SK-N-MC (cell line): ENCODE results near the gene CDH3.
A peak's percentile ranks its signal among the peaks of the same experiment; 100 is the strongest.

Source experiments
- DNase-seq: peaks from one replicate; pipeline ENCODE4 v3.0.0-alpha.2; 2011; ENCODE audit warnings: low read depth, low spot score
- H3K27ac ChIP-seq: fragments of 200-600 bp; sonication (generic); 2 replicates; pipeline ENCODE4 v1.5.1; 2016; ENCODE audit warnings: mixed run types
- H3K36me3 ChIP-seq: fragments of 200-600 bp; sonication (generic); 2 replicates; pipeline ENCODE4 v1.6.1; 2017; ENCODE audit warnings: antibody characterized with exemption, low read length, mixed read lengths; ENCODE audit not compliant: insufficient read depth
- H3K4me3 ChIP-seq: fragments of 200-600 bp; sonication (generic); 2 replicates; pipeline ENCODE4 v1.5.1; 2016
- H3K9ac ChIP-seq: fragments of 200-600 bp; sonication (generic); 2 replicates; pipeline ENCODE4 v1.8.0; 2017; ENCODE audit warnings: mixed run types, mixed read lengths; ENCODE audit not compliant: insufficient read length
- H3K9me3 ChIP-seq: fragments of 200-600 bp; sonication (generic); 2 replicates; pipeline ENCODE4 v1.6.1; 2017; ENCODE audit warnings: low read depth, mild to moderate bottlenecking, antibody characterized with exemption, low read length, moderate library complexity, mixed read lengths
- EZH2 ChIP-seq: fragments of 200-600 bp; sonication (generic); IDR thresholded peaks from one replicate; pipeline ENCODE4 v1.6.1; 2017; ENCODE audit warnings: antibody characterized with exemption
- FOXP2 ChIP-seq: optimal IDR thresholded peaks from 2 replicates; pipeline ENCODE3; 2011; ENCODE audit warnings: mild to moderate bottlenecking, moderate library complexity; ENCODE audit not compliant: insufficient read depth; ENCODE audit errors: extremely low read length, control extremely low read depth
- POLR2AphosphoS5 ChIP-seq: IDR thresholded peaks from 2 replicates; pipeline ENCODE4 v1.6.1; 2012; ENCODE audit warnings: mild to moderate bottlenecking, low read depth, low read length, borderline replicate concordance

The CDH3 gene

GRCh38 chr16:68658974-68659360 is 13.9 kb downstream of the CDH3 start:
- no peak for TF ChIP-seq POLR2AphosphoS5
- TF ChIP-seq EZH2: no peak
- TF ChIP-seq FOXP2: no peak
- Histone ChIP-seq H3K4me3 (peak overlapping the region; percentile 58), H3K9ac (no peak overlapping the region), H3K36me3 (no peaks in the 10 kb centered on the region), H3K9me3 (no peaks in the 10 kb centered on the region), H3K27ac (peak overlapping the region; percentile 96)
- DNase-seq: no peak

GRCh38 chr16:68659412-68660358 is 14.6 kb downstream of the CDH3 start:
- DNase-seq: no peak
- peak overlapping the region; percentile 96 for H3K27ac ChIP-seq
- TF ChIP-seq FOXP2: no peak
- no peak for TF ChIP-seq EZH2
- no peak for TF ChIP-seq POLR2AphosphoS5
- H3K9ac ChIP-seq: no peak overlapping the region
- no peaks in the 10 kb centered on the region for H3K36me3 ChIP-seq
- H3K4me3 ChIP-seq: peak overlapping the region; percentile 58
- H3K9me3 ChIP-seq: no peaks in the 10 kb centered on the region

GRCh38 chr16:68660359-68660795 is 15.3 kb downstream of the CDH3 start:
- H3K9ac ChIP-seq: no peak overlapping the region
- TF ChIP-seq POLR2AphosphoS5 (no peak), EZH2 (no peak), FOXP2 (no peak)
- DNase-seq: no peak
- no peaks in the 10 kb centered on the region for H3K36me3 ChIP-seq
- peak overlapping the region; percentile 96 for H3K27ac ChIP-seq
- no peaks in the 10 kb centered on the region for H3K9me3 ChIP-seq
- H3K4me3 ChIP-seq: peak overlapping the region; percentile 58

GRCh38 chr16:68662035-68662434 is 16.9 kb downstream of the CDH3 start:
- no peaks in the 10 kb centered on the region for H3K36me3 ChIP-seq
- H3K9me3 ChIP-seq: no peaks in the 10 kb centered on the region
- H3K9ac ChIP-seq: no peak overlapping the region
- no peak for DNase-seq
- TF ChIP-seq POLR2AphosphoS5: no peak
- no peak for TF ChIP-seq EZH2
- TF ChIP-seq FOXP2: no peak
- H3K27ac ChIP-seq: no peak overlapping the region
- no peak overlapping the region for H3K4me3 ChIP-seq

- no peak for TF ChIP-seq EZH2
- no peak for TF ChIP-seq FOXP2
- no peak for TF ChIP-seq POLR2AphosphoS5
- Histone ChIP-seq H3K4me3 (no peak overlapping the region), H3K27ac (no peak overlapping the region), H3K9ac (no peak overlapping the region), H3K36me3 (no peaks in the 10 kb centered on the region), H3K9me3 (no peaks in the 10 kb centered on the region)
- DNase-seq: no peak
Measured at GRCh38 chr16:68664297-68664696, 19.2 kb downstream of the CDH3 start.

GRCh38 chr16:68665501-68665900 is 20.4 kb downstream of the CDH3 start:
- Histone ChIP-seq H3K4me3 (no peak overlapping the region), H3K27ac (no peak overlapping the region), H3K9me3 (no peaks in the 10 kb centered on the region), H3K9ac (no peak overlapping the region), H3K36me3 (no peaks in the 10 kb centered on the region)
- TF ChIP-seq EZH2 (no peak), FOXP2 (no peak), POLR2AphosphoS5 (no peak)
- no peak for DNase-seq

GRCh38 chr16:68668266-68668665 is 23.2 kb downstream of the CDH3 start:
- H3K4me3 ChIP-seq: no peak overlapping the region
- H3K36me3 ChIP-seq: no peaks in the 10 kb centered on the region
- TF ChIP-seq EZH2 (no peak), FOXP2 (no peak), POLR2AphosphoS5 (no peak)
- no peak overlapping the region for H3K9ac ChIP-seq
- no peak for DNase-seq
- H3K9me3 ChIP-seq: no peaks in the 10 kb centered on the region
- no peak overlapping the region for H3K27ac ChIP-seq

- no peak overlapping the region for H3K9ac ChIP-seq
- no peak for DNase-seq
- no peaks in the 10 kb centered on the region for H3K36me3 ChIP-seq
- TF ChIP-seq FOXP2: no peak
- no peak for TF ChIP-seq POLR2AphosphoS5
- TF ChIP-seq EZH2: no peak
- no peaks in the 10 kb centered on the region for H3K9me3 ChIP-seq
- H3K27ac ChIP-seq: no peak overlapping the region
- no peak overlapping the region for H3K4me3 ChIP-seq
Measured at GRCh38 chr16:68676113-68676860, 31.2 kb downstream of the CDH3 start.
